Pericardium fibroblast (primary cell): ENCODE measurements around the gene TMCO6. TPM values are rescaled to one million over a fixed set of nuclear protein-coding genes. Genes with fewer than 3 reads are reported as not detected.

Experiments
- total RNA-seq: library from RNA; depleted of rRNA; stranded (reverse); fragments of >200 nt; gene quantifications from 2 replicates; pipeline ENCODE4 v1.2.3, GENCODE V29; 2015

The TMCO6 gene
- total RNA-seq: 8.6 and 11.8 TPM in 2 replicates

DNA sequence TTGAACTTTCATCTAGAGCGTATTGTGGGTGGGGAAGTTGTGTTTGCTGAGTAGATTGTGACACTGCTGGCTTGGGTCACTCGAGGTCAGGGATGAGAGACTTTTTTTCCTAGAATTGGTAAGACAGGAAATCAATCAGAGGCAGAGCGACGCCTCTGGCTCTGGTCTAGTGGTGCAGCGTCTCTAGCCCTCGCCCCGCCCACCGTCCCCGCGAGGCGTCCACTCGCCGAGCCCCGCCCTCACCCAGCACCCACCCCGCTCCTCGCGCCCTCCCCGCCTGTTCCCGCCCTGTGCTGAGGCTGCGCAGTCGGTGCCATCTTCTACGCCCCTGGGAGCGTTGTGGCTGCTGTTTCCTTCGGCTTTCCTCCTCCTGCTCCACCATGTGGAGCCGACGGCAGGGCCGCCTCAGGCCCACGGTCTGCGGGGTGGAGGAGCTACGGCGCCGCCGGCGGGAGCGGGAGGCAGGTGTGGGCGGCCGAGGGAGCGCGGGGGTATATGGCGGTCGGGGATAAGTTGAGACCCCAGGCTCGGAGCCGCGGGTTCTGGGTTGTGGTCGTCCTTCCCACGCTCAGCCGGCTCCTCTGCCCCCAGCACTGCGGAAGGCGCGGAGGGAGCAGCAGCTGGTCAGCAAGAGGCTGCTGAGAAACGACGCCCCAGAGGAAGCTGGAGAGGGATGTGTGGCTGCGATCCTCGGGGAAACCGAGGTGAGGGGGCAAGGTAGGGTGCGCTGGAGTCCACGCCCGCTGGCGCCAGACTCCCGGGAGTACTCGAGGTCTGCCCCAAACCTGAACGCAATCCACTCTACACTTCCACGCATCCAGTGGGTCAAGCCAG lies at the start of gene TMCO6:
Gene TMCO6, plus strand, starts transcription at position 304 of the 834 bp plus-strand sequence. Its CDS starts 77 bp downstream, at position 381.

DNA sequence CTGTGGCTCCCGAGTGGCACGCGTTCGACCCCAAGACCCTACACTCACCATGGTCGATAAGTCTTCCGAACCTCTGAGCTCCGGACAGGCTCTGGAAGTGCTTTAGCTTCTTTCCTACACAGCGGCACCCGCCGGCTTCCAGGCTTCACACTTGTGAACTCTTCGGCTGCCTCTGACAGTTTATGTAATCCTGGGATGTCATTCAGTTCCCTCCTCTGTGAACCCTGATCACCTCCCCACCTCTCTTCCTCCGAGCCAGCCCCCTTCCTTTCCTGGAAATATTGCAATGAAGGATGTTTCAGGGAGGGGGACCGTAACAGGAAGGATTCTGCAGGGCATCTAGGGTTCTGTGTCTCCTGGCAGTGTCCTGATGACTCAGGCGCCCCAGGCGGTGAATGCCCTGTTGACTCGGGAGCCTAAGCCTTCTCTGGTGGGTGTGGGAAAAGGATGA lies 6.2 kb upstream of the TMCO6 start, which contains the start of gene CD14:
Gene CD14, minus strand, starts transcription at position 155 of the 451 bp plus-strand sequence. Its CDS starts 104 bp downstream, at position 51.

DNA sequence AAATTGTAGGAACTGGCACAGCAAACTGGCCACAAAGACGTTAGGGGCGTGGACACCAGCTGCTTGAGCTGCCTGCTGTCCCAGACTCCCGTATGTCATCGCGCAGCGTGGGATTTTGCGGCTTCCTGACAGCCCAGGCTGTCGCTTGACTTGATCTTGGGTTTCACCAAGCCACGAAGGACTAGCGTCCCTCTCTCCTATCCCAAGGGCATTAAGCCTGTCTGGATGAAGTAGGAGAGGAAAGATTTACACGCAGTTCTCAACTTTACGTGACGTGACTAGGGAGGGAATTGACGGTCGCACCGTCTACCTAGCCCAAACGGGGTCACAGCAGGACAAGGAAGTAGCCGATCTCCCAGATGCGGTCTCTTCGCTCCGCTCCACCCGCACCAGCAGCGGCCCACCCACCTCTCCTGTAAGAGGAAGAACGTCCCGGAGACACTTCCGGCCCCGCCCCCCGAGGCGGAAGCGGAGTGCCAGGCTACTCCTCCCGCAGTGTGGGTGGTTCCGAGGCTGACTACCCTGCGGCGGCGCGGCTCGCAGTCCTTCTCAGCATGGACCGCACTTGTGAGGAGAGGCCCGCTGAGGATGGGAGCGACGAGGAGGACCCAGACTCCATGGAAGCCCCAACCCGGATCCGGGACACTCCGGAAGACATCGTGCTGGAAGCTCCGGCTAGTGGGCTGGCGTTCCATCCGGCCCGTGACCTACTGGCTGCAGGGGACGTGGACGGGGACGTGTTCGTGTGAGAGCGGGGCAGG lies 25.3 kb downstream of the TMCO6 start, which contains the start of gene WDR55:
Gene WDR55, plus strand, starts transcription at position 546 of the 761 bp plus-strand sequence. Its CDS starts 9 bp downstream, at position 555.

DNA sequence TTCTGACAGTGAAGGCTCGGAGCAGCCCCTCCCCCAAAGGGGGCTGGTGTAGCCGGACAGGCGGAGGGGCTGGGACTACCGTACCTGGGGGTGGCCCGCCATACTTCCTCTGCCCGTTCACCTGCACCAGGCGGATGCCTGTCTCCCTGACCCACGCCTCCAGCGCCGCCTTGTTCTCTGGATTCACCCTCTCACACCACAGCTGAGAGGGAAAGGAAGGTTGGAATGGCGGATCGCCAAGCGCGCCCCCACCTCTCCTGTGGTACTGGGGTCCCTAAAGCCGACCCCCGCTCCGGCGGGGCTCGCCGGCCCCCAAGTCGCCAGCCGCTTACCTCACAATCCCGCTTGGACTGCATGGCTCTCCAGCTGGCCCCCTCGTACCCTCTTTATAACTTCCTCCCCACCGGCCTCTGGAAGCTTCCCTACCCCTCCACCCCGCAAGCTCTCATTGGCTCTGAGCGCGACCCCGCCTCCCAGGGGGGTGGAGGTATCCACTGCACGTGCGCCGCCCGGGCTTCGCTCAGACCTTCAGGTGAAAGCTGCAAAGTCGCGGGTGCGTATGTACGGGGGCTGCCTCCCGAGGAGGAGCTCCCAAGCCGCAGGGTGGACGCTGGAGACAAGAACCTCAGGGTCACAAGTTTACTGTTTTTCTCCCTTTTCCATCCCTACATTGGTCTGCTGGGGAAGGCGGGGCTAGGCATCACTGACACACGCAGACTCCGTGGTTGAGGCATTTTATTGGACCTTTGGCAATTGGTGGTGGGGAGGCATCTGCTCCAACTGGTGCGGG lies 34.1 kb downstream of the TMCO6 start, which contains the start of gene DND1:
Gene DND1, minus strand, starts transcription at position 390 of the 790 bp plus-strand sequence. Its CDS starts 34 bp downstream, at position 356.

DNA sequence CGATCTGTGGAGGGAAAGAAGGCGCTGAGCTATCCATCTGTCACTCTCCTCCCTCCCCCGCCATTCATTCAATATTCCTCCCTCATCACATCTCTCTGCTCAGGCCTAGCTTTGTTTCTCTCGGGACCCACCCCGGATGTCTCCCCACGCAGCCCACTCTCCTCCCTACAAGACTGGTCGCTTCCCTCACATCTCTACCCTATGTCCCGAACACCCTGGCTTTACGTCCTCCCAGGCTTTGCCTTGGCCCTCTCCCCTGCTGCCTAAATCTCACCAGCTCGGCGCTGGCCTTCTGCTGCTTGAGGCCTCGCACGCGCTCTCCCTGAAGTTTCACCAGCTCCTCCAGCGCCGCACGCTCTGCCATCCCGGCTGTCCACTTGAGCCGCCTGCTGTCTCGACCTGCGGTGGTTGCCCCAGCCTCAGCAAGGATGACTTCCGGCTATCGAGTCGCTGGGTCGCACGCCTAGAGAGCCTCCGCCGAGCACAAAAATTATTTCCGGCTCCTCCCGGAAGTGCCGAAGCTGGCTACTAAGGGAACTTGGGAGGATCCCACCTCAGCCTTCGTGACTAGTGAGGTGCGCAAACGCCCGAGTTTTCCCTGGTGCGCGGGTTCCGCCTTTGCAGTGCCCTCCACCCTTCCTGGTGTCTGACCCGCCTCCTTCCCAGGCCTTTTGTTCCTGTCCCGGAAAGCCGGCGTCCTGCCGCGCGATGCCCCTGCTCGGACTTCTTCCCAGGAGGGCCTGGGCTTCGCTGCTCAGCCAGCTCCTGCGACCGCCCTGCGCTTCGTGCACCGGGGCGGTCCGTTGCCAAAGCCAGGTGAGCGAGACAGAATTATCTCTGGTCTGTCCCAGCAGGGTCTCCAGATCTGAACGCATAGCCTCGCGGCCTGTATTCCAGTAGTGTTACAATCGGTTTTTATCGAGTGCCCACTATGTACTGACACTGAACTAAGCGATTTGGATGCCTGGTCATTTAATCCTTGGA lies 52.0 kb downstream of the TMCO6 start, which contains the start of the genes HARS1 and HARS2:
Gene HARS1, minus strand, starts transcription at position 430 of the 984 bp plus-strand sequence. Its CDS starts 66 bp downstream, at position 364.
Gene HARS2, plus strand, starts transcription at position 515 of the 984 bp plus-strand sequence. Its CDS starts 194 bp downstream, at position 709.

Other genes with a start within 250 kb of the TMCO6 start
- 24.9 and 31.5 TPM in 2 replicates for gene ANKHD1, start 237.6 kb upstream of the TMCO6 start, total RNA-seq
- 1.4 and 7.2 TPM in 2 replicates for gene EIF4EBP3, start 91.8 kb upstream of the TMCO6 start, total RNA-seq
- gene SRA1, start 82.0 kb upstream of the TMCO6 start, total RNA-seq: 18.2 and 42.6 TPM in 2 replicates
- 11.1 and 16.0 TPM in 2 replicates for gene APBB3, start 74.9 kb upstream of the TMCO6 start, total RNA-seq
- gene SLC35A4, start 74.6 kb upstream of the TMCO6 start, total RNA-seq: 29.9 and 37.6 TPM in 2 replicates
- gene CD14, start 6.3 kb upstream of the TMCO6 start, total RNA-seq: 0.17 and 4.3 TPM in 2 replicates
- 52.4 and 86.2 TPM in 2 replicates for gene NDUFA2, start 8.2 kb downstream of the TMCO6 start, total RNA-seq
- 49.4 and 66.8 TPM in 2 replicates for gene IK, start 8.4 kb downstream of the TMCO6 start, total RNA-seq
- 11.1 and 14.2 TPM in 2 replicates for gene WDR55, start 25.5 kb downstream of the TMCO6 start, total RNA-seq
- not detected in 2 replicates for gene DND1, start 34.1 kb downstream of the TMCO6 start, total RNA-seq
- gene HARS1, start 51.9 kb downstream of the TMCO6 start, total RNA-seq: 51.8 and 56.4 TPM in 2 replicates
- gene HARS2, start 52.0 kb downstream of the TMCO6 start, total RNA-seq: 15.4 and 18.9 TPM in 2 replicates
- gene ZMAT2, start 61.0 kb downstream of the TMCO6 start, total RNA-seq: 26.7 and 33.5 TPM in 2 replicates
- not detected in 2 replicates for gene PCDHA1, start 146.7 kb downstream of the TMCO6 start, total RNA-seq
- not detected in 2 replicates for gene PCDHA2, start 155.4 kb downstream of the TMCO6 start, total RNA-seq
- 0.12 TPM in 1 of 2 replicates, not detected in the other for gene PCDHA3, start 161.6 kb downstream of the TMCO6 start, total RNA-seq
- 0.23 TPM in 1 of 2 replicates, not detected in the other for gene PCDHA4, start 167.6 kb downstream of the TMCO6 start, total RNA-seq
- under 0.01 TPM in 1 of 2 replicates, not detected in the other for gene PCDHA5, start 182.2 kb downstream of the TMCO6 start, total RNA-seq
- 0.17 and 0.35 TPM in 2 replicates for gene PCDHA6, start 188.5 kb downstream of the TMCO6 start, total RNA-seq
- gene PCDHA7, start 194.8 kb downstream of the TMCO6 start, total RNA-seq: 0.09 and 0.12 TPM in 2 replicates
- gene PCDHA8, start 201.7 kb downstream of the TMCO6 start, total RNA-seq: 0.09 TPM in 1 of 2 replicates, not detected in the other
- gene PCDHA9, start 208.9 kb downstream of the TMCO6 start, total RNA-seq: not detected in 2 replicates
- under 0.01 TPM in 2 replicates for gene PCDHA10, start 216.4 kb downstream of the TMCO6 start, total RNA-seq
- not detected in 2 replicates for gene PCDHA11, start 229.5 kb downstream of the TMCO6 start, total RNA-seq
- not detected in 2 replicates for gene PCDHA12, start 235.9 kb downstream of the TMCO6 start, total RNA-seq
- gene PCDHA13, start 242.7 kb downstream of the TMCO6 start, total RNA-seq: not detected in 2 replicates